H1 (cell line): ENCODE measurements around the gene SRCIN1. TPM values are rescaled to one million over a fixed set of nuclear protein-coding genes. Genes with fewer than 3 reads are reported as not detected.

Source experiments
- CTCF ChIA-PET: fragments of 300-600 bp; sonication (Branson Sonifier 250); formaldehyde crosslinking; loops from one replicate; lab custom pipeline; 2021; ENCODE audit not compliant: partially characterized antibody; lab: Charles Lee
- POLR2A ChIA-PET: fragments of 300-600 bp; sonication (Branson Sonifier 250); formaldehyde crosslinking; loops from one replicate; lab custom pipeline; 2021; ENCODE audit warnings: inconsistent platforms; ENCODE audit not compliant: partially characterized antibody; lab: Charles Lee
- DNase-seq, 2 experiments: peaks; one replicate each; pipeline versions ENCODE4 v3.0.0 to v3.0.0-alpha.2; 2010 to 2022; ENCODE audit warnings: low spot score in 2 of 2, low read depth in 1 of 2, mixed read lengths in 1 of 2
- FAIRE-seq: peaks from 2 replicates; lab custom pipeline; 2011; peaks lifted over from hg19 to GRCh38; lab: Jason Lieb, UNC
- H2AFZ ChIP-seq: 2 replicates; pipeline ENCODE4 v1.8.1; 2012; ENCODE audit warnings: low read length, inconsistent platforms
- H2AK5ac ChIP-seq: 2 replicates; pipeline ENCODE4 v1.6.1; 2013; ENCODE audit warnings: low read depth, low read length
- H2BK120ac ChIP-seq: replicated peaks from 2 replicates; pipeline ENCODE3; 2013; ENCODE audit warnings: low read depth, low read length, inconsistent platforms
- H2BK12ac ChIP-seq: 2 replicates; pipeline ENCODE4 v1.6.1; 2013; ENCODE audit warnings: low read depth, low read length
- H2BK15ac ChIP-seq: 2 replicates; pipeline ENCODE4 v1.6.1; 2013; ENCODE audit warnings: low read length
- H2BK20ac ChIP-seq: 2 replicates; pipeline ENCODE4 v1.6.1; 2013; ENCODE audit warnings: low read length
- H2BK5ac ChIP-seq: 2 replicates; pipeline ENCODE4 v1.6.1; 2013; ENCODE audit warnings: low read depth, low read length
- H3K14ac ChIP-seq: 2 replicates; pipeline ENCODE4 v1.6.1; 2013; ENCODE audit warnings: inconsistent platforms; ENCODE audit not compliant: insufficient read length
- H3K18ac ChIP-seq: 2 replicates; pipeline ENCODE4 v1.6.1; 2013; ENCODE audit warnings: low read length; ENCODE audit errors: extremely low read depth
- H3K23ac ChIP-seq: 2 replicates; pipeline ENCODE4 v1.6.1; 2013; ENCODE audit warnings: inconsistent platforms; ENCODE audit not compliant: insufficient read length
- H3K23me2 ChIP-seq: 2 replicates; pipeline ENCODE4 v1.6.1; 2013; ENCODE audit warnings: low read depth, low read length
- H3K27ac ChIP-seq: 2 replicates; pipeline ENCODE4 v1.6.1; 2011; ENCODE audit warnings: low read depth, low read length, inconsistent platforms
- H3K27me3 ChIP-seq, 4 experiments: replicated peaks in 1 of 4; 1 replicate in 1 of 4; 2 replicates in 3 of 4; pipeline versions ENCODE4 v1.6.1 to v1.8.1; 2011 to 2013; ENCODE audit warnings: low read length in 3 of 4, mild to moderate bottlenecking in 3 of 4, inconsistent platforms in 2 of 4, mixed read lengths in 2 of 4, moderate library complexity in 1 of 4; ENCODE audit not compliant: control insufficient read depth in 3 of 4, insufficient read depth in 3 of 4; ENCODE audit errors: extremely low read depth in 1 of 4
- H3K36me3 ChIP-seq, 4 experiments: 2 replicates each; pipeline versions ENCODE4 v1.6.1 to v1.8.1; 2011 to 2013; ENCODE audit warnings: mild to moderate bottlenecking in 4 of 4, low read length in 3 of 4, moderate library complexity in 2 of 4, control low read depth in 1 of 4, inconsistent platforms in 1 of 4; ENCODE audit not compliant: insufficient read depth in 4 of 4, control insufficient read depth in 2 of 4
- H3K4ac ChIP-seq: replicated peaks from 2 replicates; pipeline ENCODE3; 2013; ENCODE audit warnings: low read length, low read depth, mixed read lengths, inconsistent platforms; ENCODE audit not compliant: insufficient read length
- H3K4me1 ChIP-seq, 4 experiments: replicated peaks in 1 of 4; 1 replicate in 1 of 4; 2 replicates in 3 of 4; pipeline versions ENCODE4 v1.6.1 to v1.8.1; 2011 to 2013; ENCODE audit warnings: low read length in 3 of 4, inconsistent platforms in 2 of 4, mixed read lengths in 1 of 4; ENCODE audit not compliant: insufficient read depth in 4 of 4, control insufficient read depth in 3 of 4
- H3K4me2 ChIP-seq, 2 experiments: 2 replicates each; pipeline versions ENCODE4 v1.6.1 to v1.8.1; 2011 to 2013; ENCODE audit warnings: low read depth in 2 of 2, low read length in 2 of 2, control low read depth in 1 of 2, inconsistent platforms in 1 of 2, mild to moderate bottlenecking in 1 of 2; ENCODE audit not compliant: insufficient read depth in 1 of 2
- H3K4me3 ChIP-seq, 4 experiments: fragments of 200-600, 300-600 bp in 1 of 4; sonication (generic), shearing (Covaris generic), sonication (Bioruptor Twin) in 1 of 4; 2 replicates each; pipeline versions ENCODE4 v1.5.1 to v1.8.1; 2011 to 2016; ENCODE audit warnings: low read length in 4 of 4, low read depth in 3 of 4, control low read depth in 2 of 4, inconsistent platforms in 2 of 4, mild to moderate bottlenecking in 2 of 4, mixed read lengths in 1 of 4, moderate library complexity in 1 of 4; ENCODE audit not compliant: insufficient read depth in 2 of 4; ENCODE audit errors: extremely low read depth in 1 of 4
- H3K56ac ChIP-seq: replicated peaks from 2 replicates; pipeline ENCODE3; 2013; ENCODE audit warnings: low read depth, mild to moderate bottlenecking, mixed read lengths, low read length, inconsistent platforms; ENCODE audit not compliant: insufficient read length
- H3K79me1 ChIP-seq: 2 replicates; pipeline ENCODE4 v1.6.1; 2013; ENCODE audit warnings: low read depth, low read length, control low read depth
- H3K79me2 ChIP-seq, 2 experiments: 2 replicates each; pipeline versions ENCODE4 v1.6.1 to v1.8.1; 2012 to 2013; ENCODE audit warnings: low read length in 2 of 2, mild to moderate bottlenecking in 2 of 2, inconsistent platforms in 1 of 2; ENCODE audit not compliant: insufficient read depth in 2 of 2, control insufficient read depth in 1 of 2
- H3K9ac ChIP-seq, 4 experiments: replicated peaks in 1 of 4; 1 replicate in 1 of 4; 2 replicates in 3 of 4; pipeline versions ENCODE4 v1.6.1 to v1.8.1; 2011 to 2013; ENCODE audit warnings: low read depth in 3 of 4, low read length in 3 of 4, control low read depth in 2 of 4, mild to moderate bottlenecking in 2 of 4, moderate library complexity in 2 of 4, inconsistent platforms in 1 of 4; ENCODE audit errors: extremely low read depth in 1 of 4
- H3K9me3 ChIP-seq, 2 experiments: 2 replicates each; pipeline versions ENCODE4 v1.6.1 to v1.8.1; 2012 to 2013; ENCODE audit warnings: mild to moderate bottlenecking in 2 of 2, moderate library complexity in 2 of 2, control low read depth in 1 of 2, inconsistent platforms in 1 of 2, low read depth in 1 of 2, low read length in 1 of 2, mixed read lengths in 1 of 2; ENCODE audit not compliant: insufficient read depth in 2 of 2
- H4K20me1 ChIP-seq, 2 experiments: replicated peaks in 1 of 2; 2 replicates each; pipeline versions ENCODE3 to v1.8.1; 2011 to 2013; ENCODE audit warnings: inconsistent platforms in 2 of 2, low read length in 2 of 2, mild to moderate bottlenecking in 1 of 2; ENCODE audit not compliant: insufficient read depth in 2 of 2, control insufficient read depth in 1 of 2
- H4K5ac ChIP-seq: 2 replicates; pipeline ENCODE4 v1.6.1; 2013; ENCODE audit warnings: low read length, low read depth, mixed read lengths, inconsistent platforms; ENCODE audit not compliant: insufficient read length
- H4K8ac ChIP-seq: 2 replicates; pipeline ENCODE4 v1.8.0; 2013; ENCODE audit warnings: mild to moderate bottlenecking, moderate library complexity, low read length, inconsistent platforms; ENCODE audit not compliant: insufficient read depth; ENCODE audit errors: extremely low read depth
- H4K91ac ChIP-seq: replicated peaks from 2 replicates; pipeline ENCODE3; 2013; ENCODE audit warnings: low read length, mixed read lengths, inconsistent platforms; ENCODE audit not compliant: insufficient read length
- HDAC2 ChIP-seq, 2 experiments: fragments of 300-600 bp in 1 of 2; sonication (generic) in 1 of 2; IDR thresholded peaks; 2 replicates each; pipeline ENCODE4 v1.6.1; 2011 to 2012; ENCODE audit warnings: low read depth in 2 of 2, low read length in 2 of 2, mild to moderate bottlenecking in 2 of 2, moderate library complexity in 2 of 2, borderline replicate concordance in 1 of 2, inconsistent platforms in 1 of 2
- RNF2 ChIP-seq: fragments of 200-900, 300-1000 bp; sonication (generic); IDR thresholded peaks from 2 replicates; pipeline ENCODE4 v1.7.1; 2016; ENCODE audit warnings: borderline replicate concordance, low read depth, mild to moderate bottlenecking, antibody characterized with exemption, low read length; ENCODE audit not compliant: poor library complexity, severe bottlenecking; ENCODE audit errors: missing control alignments
- YY1 ChIP-seq: IDR thresholded peaks from 2 replicates; pipeline ENCODE4 v1.6.1; 2011; ENCODE audit warnings: low read depth, mild to moderate bottlenecking, low read length
- WGBS, 2 experiments: shearing (Covaris generic) in 1 of 2; methylation state at CpG; one replicate each; pipeline versions ENCODE4 v1.1.6 to v1.1.7; 2013 to 2015; ENCODE audit warnings: low lambda C conversion rate in 2 of 2, mixed read lengths in 2 of 2, inconsistent platforms in 1 of 2, low coverage in 1 of 2, missing lambda C conversion rate in 1 of 2; ENCODE audit not compliant: insufficient replicate concordance in 2 of 2, insufficient coverage in 1 of 2, insufficient read length in 1 of 2; ENCODE audit errors: extremely low coverage in 1 of 2, missing lambda C conversion rate in 1 of 2; 5-methylcytosine and 5-hydroxymethylcytosine counted together
- polyA plus RNA-seq, 7 experiments: library from polyadenylated mRNA; depleted of rRNA in 3 of 7; stranded (reverse) in 5 of 7; unstranded in 2 of 7; fragments of >200 nt in 5 of 7; fragments of 200-250 nt in 2 of 7; gene quantifications; 1 replicate in 5 of 7; 2 replicates in 1 of 7; 4 replicates in 1 of 7; pipeline versions ENCODE4 v1.2.1 to v1.2.3, GENCODE V29; 2011 to 2013; ENCODE audit warnings: missing spikeins in 2 of 7, mixed read lengths in 2 of 7
- total RNA-seq: library from RNA; stranded (reverse); fragmentation: NEBNext Ultra II Directional; extraction: Animal tissue kit (Norgen Biotek cat#: 25700); gene quantifications from 2 replicates; pipeline ENCODE4 v1.2.1, GENCODE V29; 2021

SRCIN1 gene
- total and polyA plus RNA-seq, 2 of the 8 experiments (the other 6 are each of a cell fraction or from before 2014, with no cell fraction given): 2.8 to 3.8 TPM

GRCh38 chr17:38558728-38559050 is 47.1 kb downstream of the SRCIN1 start:
- DNase-seq: no peak

More at GRCh38 chr17:38558728-38559050, 47.1 kb downstream of the SRCIN1 start:
- no peak overlapping the region for H4K8ac ChIP-seq
- peaks cover 38 to 58% (median 53%) of the 10 kb centered on the region in 4 experiments for H3K27me3 ChIP-seq
- no peak overlapping the region for H3K56ac ChIP-seq
- FAIRE-seq: no peak
- peaks cover 4 to 42% (median 30%) of the 10 kb centered on the region in 4 experiments for H3K4me1 ChIP-seq
- peak overlapping the region; percentile 37 to 69 (median 58); a peak in 7 of 8 replicates for H3K4me3 ChIP-seq
- peaks cover 4 to 22% of the 10 kb centered on the region in 2 experiments for H4K20me1 ChIP-seq
- H3K23ac ChIP-seq: no peak overlapping the region
- CTCF ChIA-PET: interaction anchor here (1.0 to 38.1 kb wide), 26 partner anchors 8 to 177 kb away, joined by 3 to 914 read pairs (median 7); partner anchors contain the start of gene SRCIN1
- H2AFZ ChIP-seq: no peak overlapping the region
- no peaks in the 10 kb centered on the region for H3K79me1 ChIP-seq
- H2BK12ac ChIP-seq: peak overlapping the region; percentile 43; the same call in 1 of the 2 replicates
- no peak overlapping the region for H3K9ac ChIP-seq
- no peak overlapping the region for H3K14ac ChIP-seq
- H4K91ac ChIP-seq: no peak overlapping the region
- no peak overlapping the region for H3K4ac ChIP-seq
- no peaks in the 10 kb centered on the region for H3K79me2 ChIP-seq
- peak overlapping the region; percentile 88 to 99 for H3K4me2 ChIP-seq
- no peak overlapping the region for H4K5ac ChIP-seq
- 3% methylated on average over 10 of the region's 10 CpGs; no CpG with 5 or more reads in 1 of the 2 experiments for WGBS, 2 experiments
- H3K27ac ChIP-seq: no peak overlapping the region
- H3K9me3 ChIP-seq: no peaks in the 10 kb centered on the region
- no peak overlapping the region for H2BK15ac ChIP-seq
- no peak overlapping the region for H2BK120ac ChIP-seq
- no peak overlapping the region for H2AK5ac ChIP-seq
- no peak overlapping the region for H2BK20ac ChIP-seq
- peaks cover 0 to 7% (median 0%) of the 10 kb centered on the region in 4 experiments; a peak in 1 of 8 replicates for H3K36me3 ChIP-seq
- H3K23me2 ChIP-seq: peaks cover 17% of the 10 kb centered on the region
- H2BK5ac ChIP-seq: no peak overlapping the region
- POLR2A ChIA-PET: interaction anchor here (0.6 to 2.2 kb wide), 17 partner anchors 9 to 114 kb away, joined by 3 to 11 read pairs (median 4); partner anchors contain the start of gene SRCIN1
- peak overlapping the region; percentile 60; the same call in 1 of the 2 replicates for H3K18ac ChIP-seq
- TF ChIP-seq HDAC2 (IDR thresholded peaks at IDR 0.05; ENCODE audit: borderline replicate concordance in 1 of 2, low read depth in 2 of 2, low read length in 2 of 2) (no peak), YY1 (0 out of 2 replicates have a peak, but pooled peaks have one; percentile 3), RNF2 (no peak)
